ENCODE measurements around the gene RAPGEF6. TPM values are rescaled to one million over a fixed set of nuclear protein-coding genes. Genes with fewer than 3 reads are reported as not detected.

The RAPGEF6 gene
- total and polyA plus RNA-seq, 2 experiments from 2014 or later: 9.5 to 20.3 TPM

- Histone ChIP-seq H3K4me1 (ENCODE audit: insufficient read depth) (peaks cover 4% of the 10 kb centered on the region), H3K4me2 (no peak overlapping the region), H2AFZ (no peak overlapping the region), H3K9me2 (ENCODE audit: insufficient read depth) (no peaks in the 10 kb centered on the region), H3F3A (replicated peaks; ENCODE audit: low read depth) (no peaks in the 10 kb centered on the region), H3K79me2 (replicated peaks; ENCODE audit: insufficient read depth) (no peaks in the 10 kb centered on the region), H3K27ac (ENCODE audit: low read depth) (no peak overlapping the region), H3K27me3 (ENCODE audit: insufficient read depth) (no peaks in the 10 kb centered on the region), H4K20me1 (replicated peaks; ENCODE audit: insufficient read depth) (no peaks in the 10 kb centered on the region), H3K4me3 (no peak overlapping the region), H3K36me3 (ENCODE audit: insufficient read depth) (no peaks in the 10 kb centered on the region)
- DNase-seq (ENCODE audit: low spot score) (no peak), ATAC-seq (no peak)
- H3K27me3 Mint-ChIP-seq (ENCODE audit: insufficient read depth, low read depth, poor library complexity): no peaks in the 10 kb centered on the region
- H3K4me3 Mint-ChIP-seq: no peak overlapping the region
- H3K27ac Mint-ChIP-seq: no peak overlapping the region
- TF ChIP-seq, protein P1, sequence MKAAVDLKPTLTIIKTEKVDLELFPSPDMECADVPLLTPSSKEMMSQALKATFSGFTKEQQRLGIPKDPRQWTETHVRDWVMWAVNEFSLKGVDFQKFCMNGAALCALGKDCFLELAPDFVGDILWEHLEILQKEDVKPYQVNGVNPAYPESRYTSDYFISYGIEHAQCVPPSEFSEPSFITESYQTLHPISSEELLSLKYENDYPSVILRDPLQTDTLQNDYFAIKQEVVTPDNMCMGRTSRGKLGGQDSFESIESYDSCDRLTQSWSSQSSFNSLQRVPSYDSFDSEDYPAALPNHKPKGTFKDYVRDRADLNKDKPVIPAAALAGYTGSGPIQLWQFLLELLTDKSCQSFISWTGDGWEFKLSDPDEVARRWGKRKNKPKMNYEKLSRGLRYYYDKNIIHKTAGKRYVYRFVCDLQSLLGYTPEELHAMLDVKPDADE (IDR thresholded peaks at IDR 0.05): no peak
- no peak for TF ChIP-seq ZNF114 (CRISPR knock-in tag; IDR thresholded peaks at IDR 0.05)
- TF ChIP-seq CREB1 (CRISPR knock-in tag; IDR thresholded peaks at IDR 0.05; ENCODE audit: low read depth): no peak
- TF ChIP-seq ZNF331 (CRISPR knock-in tag; IDR thresholded peaks at IDR 0.05; ENCODE audit: low read depth): no peak
- no peak for TF ChIP-seq STAT1 (IDR thresholded peaks at IDR 0.05; ENCODE audit: unreplicated experiment)
- no peak for TF ChIP-seq POLR2AphosphoS5 (IDR thresholded peaks at IDR 0.05; ENCODE audit: low read depth)
- no peak for TF ChIP-seq NANOG (IDR thresholded peaks at IDR 0.05; ENCODE audit: borderline replicate concordance)
- TF ChIP-seq EZH2 (IDR thresholded peaks at IDR 0.05; ENCODE audit: low read depth, unreplicated experiment): no peak
- no peak for TF ChIP-seq CTCF (conservative IDR thresholded peaks at IDR 0.05; ENCODE audit: low read depth in 2 of 2)
- no peak for TF ChIP-seq ZNF462 (CRISPR knock-in tag; IDR thresholded peaks at IDR 0.05)
- H3K4me1 Mint-ChIP-seq: peaks cover 13% of the 10 kb centered on the region; the same call in 2 of the 3 replicates
- no peaks in the 10 kb centered on the region for H3K36me3 Mint-ChIP-seq (ENCODE audit: low read depth)
- no peaks in the 10 kb centered on the region for H3K9me3 Mint-ChIP-seq
Observed at GRCh38 chr5:131377785-131378325, 257.2 kb downstream of the RAPGEF6 start.

Measured in GM23338 (cell line).